Rectal smooth muscle tissue (tissue), 1 donor: Measurements from ENCODE around the gene RASA3.

ENCODE experiments used
- H3K27ac ChIP-seq: one replicate; pipeline ENCODE4 v1.7.0; 2013; ENCODE audit warnings: low read depth, low read length, inconsistent platforms
- H3K27me3 ChIP-seq: one replicate; pipeline ENCODE4 v1.7.0; 2013; ENCODE audit warnings: low read length; ENCODE audit not compliant: control insufficient read depth, insufficient read depth
- H3K36me3 ChIP-seq: one replicate; pipeline ENCODE4 v1.7.0; 2013; ENCODE audit warnings: low read length; ENCODE audit not compliant: control insufficient read depth, insufficient read depth
- H3K4me1 ChIP-seq: one replicate; pipeline ENCODE4 v1.7.0; 2013; ENCODE audit warnings: low read length; ENCODE audit not compliant: control insufficient read depth, insufficient read depth
- H3K4me3 ChIP-seq: one replicate; pipeline ENCODE4 v1.7.0; 2013; ENCODE audit warnings: low read length
- H3K9ac ChIP-seq: one replicate; pipeline ENCODE4 v1.7.0; 2013; ENCODE audit warnings: low read length

The RASA3 gene

GRCh38 chr13:114054264-114054663 is 78.2 kb downstream of the RASA3 start:
- Histone ChIP-seq H3K36me3 (peaks cover 19% of the 10 kb centered on the region), H3K9ac (no peak overlapping the region), H3K27ac (no peak overlapping the region), H3K27me3 (no peaks in the 10 kb centered on the region), H3K4me3 (no peak overlapping the region), H3K4me1 (no peaks in the 10 kb centered on the region)

- Histone ChIP-seq H3K27ac (no peak overlapping the region), H3K9ac (no peak overlapping the region)
Observed at GRCh38 chr13:114053026-114053425, 79.4 kb downstream of the RASA3 start.

DNA sequence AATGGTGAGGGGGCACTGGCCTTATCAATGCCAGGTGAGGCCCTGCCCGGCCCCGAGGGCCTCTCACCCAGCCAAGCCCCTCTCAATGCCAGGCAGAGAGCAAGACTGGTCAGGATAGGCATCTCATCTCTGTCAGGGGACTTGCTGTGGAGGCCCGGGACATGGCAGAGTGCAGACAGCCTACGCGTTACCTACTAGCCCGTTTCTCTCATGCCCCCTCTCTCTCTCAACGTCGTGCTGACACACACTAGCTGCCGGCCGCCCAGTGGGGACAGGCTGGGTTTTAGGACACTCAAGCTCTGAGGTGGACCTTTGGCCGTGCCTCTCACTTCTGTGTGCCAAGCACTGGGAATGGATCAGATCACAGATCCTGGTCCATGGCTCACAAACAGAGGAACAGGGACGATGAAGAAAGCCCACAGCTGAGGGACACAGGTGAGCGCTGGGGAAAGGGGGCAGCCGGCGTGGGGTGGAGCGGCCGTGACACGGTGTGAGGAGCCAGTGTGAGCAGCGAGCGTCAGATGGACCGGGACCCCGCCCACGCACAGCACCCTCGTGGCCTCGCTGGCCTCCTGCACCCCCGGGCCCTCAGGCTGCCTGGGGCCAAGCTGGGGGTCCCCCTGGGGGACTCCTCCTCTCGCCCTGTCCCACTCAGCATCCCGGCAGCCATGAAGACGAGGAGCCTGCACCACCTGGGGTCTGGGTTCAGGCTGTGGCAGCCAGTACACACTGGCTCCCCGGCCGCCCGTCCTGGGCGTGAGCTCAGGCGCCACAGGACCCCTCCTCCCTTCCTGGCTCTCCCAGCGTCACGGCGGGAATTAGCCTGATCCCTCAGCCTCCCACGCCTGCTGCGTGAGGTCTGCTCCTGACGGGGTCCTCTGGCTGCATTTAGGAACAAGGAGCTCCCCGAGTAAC is 81.6 kb downstream of the RASA3 start:
- no peak overlapping the region for H3K27ac ChIP-seq

More at GRCh38 chr13:114053026-114053425, 79.4 kb downstream of the RASA3 start:
- Histone ChIP-seq H3K4me1 (no peaks in the 10 kb centered on the region), H3K4me3 (no peak overlapping the region), H3K36me3 (peaks cover 19% of the 10 kb centered on the region), H3K27me3 (no peaks in the 10 kb centered on the region)

GRCh38 chr13:114049626-114050101 is 82.8 kb downstream of the RASA3 start:
- peaks cover 8% of the 10 kb centered on the region for H3K36me3 ChIP-seq
- H3K27ac ChIP-seq: no peak overlapping the region

More for the DNA sequence above, 81.6 kb downstream of the RASA3 start:
- H3K4me3 ChIP-seq: no peak overlapping the region
- H3K36me3 ChIP-seq: peaks cover 15% of the 10 kb centered on the region
- no peaks in the 10 kb centered on the region for H3K27me3 ChIP-seq
- H3K4me1 ChIP-seq: no peaks in the 10 kb centered on the region
- no peak overlapping the region for H3K9ac ChIP-seq

DNA sequence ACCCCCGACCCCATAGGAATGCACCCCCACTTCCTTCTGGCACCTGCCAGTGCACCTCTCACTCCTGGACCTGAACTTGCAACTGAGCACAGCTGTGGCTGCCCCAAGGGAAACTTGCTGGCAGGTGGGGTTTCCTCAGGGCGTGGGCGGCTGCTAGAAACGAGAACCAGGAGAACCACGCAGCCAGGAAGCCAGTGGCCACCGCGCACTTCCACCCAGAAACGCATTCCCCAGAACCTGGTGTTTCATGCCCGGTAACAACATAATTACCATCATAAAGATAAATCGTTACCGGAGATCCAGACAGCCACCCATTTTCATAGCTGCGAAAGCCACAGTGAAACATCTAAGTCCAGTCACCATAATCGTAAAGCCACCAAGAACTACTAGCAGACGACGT is 83.4 kb downstream of the RASA3 start:
- no peaks in the 10 kb centered on the region for H3K27me3 ChIP-seq
- no peaks in the 10 kb centered on the region for H3K4me1 ChIP-seq
- no peak overlapping the region for H3K4me3 ChIP-seq
- no peak overlapping the region for H3K27ac ChIP-seq
- H3K36me3 ChIP-seq: peaks cover 8% of the 10 kb centered on the region
- no peak overlapping the region for H3K9ac ChIP-seq

More at GRCh38 chr13:114049626-114050101, 82.8 kb downstream of the RASA3 start:
- H3K4me3 ChIP-seq: no peak overlapping the region
- H3K4me1 ChIP-seq: no peaks in the 10 kb centered on the region
- H3K27me3 ChIP-seq: no peaks in the 10 kb centered on the region
- H3K9ac ChIP-seq: no peak overlapping the region

GRCh38 chr13:114048443-114048842 is 84.0 kb downstream of the RASA3 start:
- H3K27ac ChIP-seq: no peak overlapping the region
- no peaks in the 10 kb centered on the region for H3K27me3 ChIP-seq
- no peak overlapping the region for H3K9ac ChIP-seq
- peaks cover 8% of the 10 kb centered on the region for H3K36me3 ChIP-seq
- no peak overlapping the region for H3K4me3 ChIP-seq
- no peaks in the 10 kb centered on the region for H3K4me1 ChIP-seq

DNA sequence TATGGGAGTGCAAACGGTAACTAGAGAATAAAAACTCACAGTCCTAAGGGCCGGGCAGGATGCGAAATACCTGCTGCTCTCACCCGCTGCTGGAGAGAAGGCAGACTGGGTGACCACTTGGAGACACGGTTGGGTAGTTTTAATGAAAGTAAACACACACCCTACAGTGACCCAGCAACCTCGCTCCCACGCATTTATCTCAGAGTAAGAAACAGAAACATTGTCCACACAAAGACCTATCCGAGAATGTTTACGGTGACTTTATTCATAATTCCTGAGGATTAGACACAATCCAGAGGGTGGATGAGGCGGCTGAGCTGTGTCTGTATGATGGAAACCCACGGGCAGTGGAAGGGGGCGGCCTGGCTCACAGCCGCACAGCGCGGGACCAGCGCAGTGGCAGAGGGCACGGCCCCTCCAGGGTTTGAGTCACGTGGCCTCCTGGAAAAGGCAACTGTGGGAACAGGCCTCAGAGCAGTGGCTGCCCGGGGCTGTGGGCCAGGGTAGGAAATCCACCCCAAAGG is 85.0 kb downstream of the RASA3 start:
- H3K27ac ChIP-seq: no peak overlapping the region
- H3K36me3 ChIP-seq: peaks cover 8% of the 10 kb centered on the region
- H3K27me3 ChIP-seq: no peaks in the 10 kb centered on the region
- H3K4me1 ChIP-seq: no peaks in the 10 kb centered on the region
- no peak overlapping the region for H3K4me3 ChIP-seq
- no peak overlapping the region for H3K9ac ChIP-seq

- Histone ChIP-seq H3K27ac (no peak overlapping the region), H3K9ac (no peak overlapping the region), H3K4me1 (no peaks in the 10 kb centered on the region), H3K36me3 (peaks cover 4% of the 10 kb centered on the region), H3K27me3 (no peaks in the 10 kb centered on the region), H3K4me3 (no peak overlapping the region)
Observed at GRCh38 chr13:114046431-114046975, 85.9 kb downstream of the RASA3 start.

GRCh38 chr13:114045113-114045735 is 87.2 kb downstream of the RASA3 start:
- no peak overlapping the region for H3K4me3 ChIP-seq
- H3K9ac ChIP-seq: no peak overlapping the region
- no peaks in the 10 kb centered on the region for H3K4me1 ChIP-seq
- H3K27me3 ChIP-seq: no peaks in the 10 kb centered on the region
- H3K36me3 ChIP-seq: peaks cover 7% of the 10 kb centered on the region
- peak overlapping the region; percentile 24 for H3K27ac ChIP-seq

GRCh38 chr13:114044486-114044885 is 87.9 kb downstream of the RASA3 start:
- peaks cover 2% of the 10 kb centered on the region for H3K36me3 ChIP-seq
- H3K27ac ChIP-seq: no peak overlapping the region

DNA sequence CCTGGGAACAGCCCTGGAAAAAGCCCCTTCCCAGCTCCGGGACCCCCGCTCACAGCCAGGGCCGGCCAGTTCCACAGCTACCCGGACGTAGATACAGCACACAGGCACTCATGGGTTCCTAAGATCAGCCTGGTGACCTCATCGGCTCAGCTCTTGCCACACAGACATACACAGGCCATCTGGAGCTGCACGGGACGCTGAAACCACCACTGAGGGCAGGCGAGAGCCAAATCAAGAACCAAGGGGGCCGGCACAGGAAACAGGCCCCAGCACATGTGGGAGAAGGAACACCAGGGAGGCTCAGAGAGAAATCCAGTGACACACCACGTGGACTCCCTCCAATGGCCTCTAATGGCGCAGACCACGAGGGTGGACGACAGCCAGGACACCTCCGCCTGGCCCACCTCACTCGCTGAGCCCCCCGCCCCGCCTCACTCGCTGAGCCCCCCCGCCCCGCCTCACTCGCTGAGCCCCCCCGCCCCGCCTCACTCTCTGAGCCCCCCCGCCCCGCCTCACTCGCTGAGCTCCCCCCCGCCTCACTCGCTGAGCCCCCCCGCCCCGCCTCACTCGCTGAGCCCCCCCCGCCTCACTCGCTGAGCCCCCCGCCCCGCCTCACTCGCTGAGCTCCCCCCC is 88.9 kb downstream of the RASA3 start:
- no peak overlapping the region for H3K4me3 ChIP-seq
- no peaks in the 10 kb centered on the region for H3K4me1 ChIP-seq
- peaks cover 2% of the 10 kb centered on the region for H3K36me3 ChIP-seq
- no peaks in the 10 kb centered on the region for H3K27me3 ChIP-seq
- H3K9ac ChIP-seq: no peak overlapping the region
- H3K27ac ChIP-seq: peak overlapping the region; percentile 6

More at GRCh38 chr13:114044486-114044885, 87.9 kb downstream of the RASA3 start:
- Histone ChIP-seq H3K4me1 (no peaks in the 10 kb centered on the region), H3K9ac (no peak overlapping the region), H3K4me3 (no peak overlapping the region), H3K27me3 (no peaks in the 10 kb centered on the region)
